ENCODE measurements around the gene FEZF1. TPM values are rescaled to one million over a fixed set of nuclear protein-coding genes. Genes with fewer than 3 reads are reported as not detected.
"Not testable (repeated sequence)": the region's sequence is repeated elsewhere in the genome, so short reads cannot be mapped to it uniquely, and the experiment has no call there.

FEZF1 gene
- total RNA-seq, 1 experiment from 2014 or later: not detected

DNA sequence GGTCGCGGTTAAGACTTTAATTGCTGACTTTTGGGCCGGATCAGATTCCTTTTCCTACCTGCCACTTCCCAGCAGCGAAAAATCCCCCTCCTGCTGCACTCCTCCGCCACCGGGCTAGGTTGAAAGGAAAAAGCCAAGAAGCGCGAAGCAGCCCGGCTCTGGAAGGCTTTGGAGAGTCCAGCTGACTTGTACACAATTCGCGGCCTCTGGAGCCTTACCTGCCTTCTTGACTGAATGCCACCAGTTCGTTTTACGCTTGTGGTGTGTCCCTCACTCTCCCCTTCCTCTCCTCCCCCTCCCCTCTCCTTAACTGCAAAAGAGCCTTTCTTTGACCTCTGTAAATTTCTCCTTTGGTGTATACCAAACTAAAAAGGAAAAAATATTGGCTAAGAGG, 2.7 kb upstream of the FEZF1 start:
- DNase-seq (ENCODE audit: low read depth): no peak

DNA sequence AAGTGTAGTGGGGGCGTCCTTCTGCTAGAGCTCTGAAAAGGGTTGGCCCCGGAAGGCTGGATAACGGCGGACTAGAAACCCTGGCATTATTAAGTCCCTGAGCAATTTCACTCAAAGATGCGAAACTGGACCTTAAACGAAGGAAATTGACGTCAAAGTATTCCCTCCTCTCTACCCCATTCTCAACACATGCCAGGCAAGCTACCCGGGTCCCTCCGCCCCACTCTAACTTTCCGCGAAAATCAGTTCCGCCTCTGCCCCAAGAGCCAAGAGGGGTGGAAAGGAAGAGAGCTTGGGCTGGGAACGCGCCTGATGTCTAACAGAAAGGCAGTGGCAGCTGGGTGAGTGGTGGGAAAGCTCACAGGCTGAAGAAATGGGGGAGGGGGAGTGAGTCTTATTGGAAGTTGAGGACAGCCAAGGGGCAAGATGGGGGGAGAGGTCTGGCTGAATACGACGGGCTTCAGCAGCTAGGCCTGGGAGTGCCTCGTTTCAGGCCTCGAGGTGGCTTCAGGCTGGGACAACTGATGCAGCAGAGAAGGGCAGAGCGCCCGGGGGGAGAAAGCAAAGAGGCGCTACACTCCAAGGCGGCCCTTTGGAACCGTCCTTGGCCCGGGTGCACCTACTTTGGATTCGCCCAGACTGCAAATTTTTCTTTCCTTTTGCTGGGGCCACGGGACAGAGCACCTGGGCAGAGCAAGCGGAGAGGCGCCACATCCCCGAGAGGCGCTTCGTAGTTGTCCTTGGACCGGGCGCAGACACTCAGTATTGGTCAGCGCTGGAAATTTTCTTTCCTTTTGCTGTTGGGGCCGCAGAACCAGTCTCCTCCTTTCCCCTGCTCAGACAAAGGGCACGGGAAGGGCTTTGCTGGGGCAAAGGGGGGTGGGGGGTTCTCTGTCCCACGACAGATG, 2.0 kb upstream of the FEZF1 start:
- no peak for DNase-seq (ENCODE audit: low read depth)

DNA sequence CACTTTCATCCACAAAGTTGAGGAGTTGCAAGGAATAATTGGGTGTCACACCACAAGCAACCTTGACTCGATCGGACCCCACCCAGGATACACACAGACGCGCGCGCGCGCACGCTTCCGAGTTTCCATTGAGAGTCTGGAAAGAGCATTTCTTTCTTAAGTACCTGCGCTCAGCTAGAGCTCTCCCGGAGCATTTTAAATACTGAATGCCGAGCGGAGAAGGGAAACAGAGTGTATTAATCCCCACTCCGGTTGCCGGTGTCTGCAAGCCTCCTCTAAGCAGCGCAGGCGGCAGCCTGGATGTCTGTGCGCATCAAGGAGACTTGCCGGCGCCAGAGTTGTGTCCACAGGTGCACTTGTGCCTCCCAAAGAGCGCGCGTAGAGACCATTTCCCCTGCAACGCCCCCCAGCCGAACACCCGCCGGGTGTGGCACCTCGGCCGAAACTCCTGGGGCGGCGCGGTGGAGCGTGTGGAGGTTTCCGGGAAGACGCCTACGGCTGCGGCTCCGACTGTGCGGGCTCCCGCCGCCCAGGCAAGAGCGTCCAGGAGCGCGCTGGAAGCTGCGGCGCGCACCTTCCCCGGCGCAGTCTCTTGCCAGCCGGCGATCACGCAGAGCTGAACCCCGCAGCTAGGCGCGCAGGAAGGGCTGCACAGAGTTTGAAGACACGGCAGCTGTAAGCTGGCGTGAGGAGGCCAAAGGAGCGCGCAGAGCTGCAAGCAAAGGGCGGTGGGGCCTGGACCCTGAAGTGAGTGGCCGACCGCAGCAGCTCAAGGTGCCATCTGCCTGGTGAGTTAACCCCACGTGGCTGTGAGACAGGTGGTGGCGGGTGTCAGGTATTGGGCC, 1.1 kb upstream of the FEZF1 start:
- no peak for DNase-seq (ENCODE audit: low read depth)

DNA sequence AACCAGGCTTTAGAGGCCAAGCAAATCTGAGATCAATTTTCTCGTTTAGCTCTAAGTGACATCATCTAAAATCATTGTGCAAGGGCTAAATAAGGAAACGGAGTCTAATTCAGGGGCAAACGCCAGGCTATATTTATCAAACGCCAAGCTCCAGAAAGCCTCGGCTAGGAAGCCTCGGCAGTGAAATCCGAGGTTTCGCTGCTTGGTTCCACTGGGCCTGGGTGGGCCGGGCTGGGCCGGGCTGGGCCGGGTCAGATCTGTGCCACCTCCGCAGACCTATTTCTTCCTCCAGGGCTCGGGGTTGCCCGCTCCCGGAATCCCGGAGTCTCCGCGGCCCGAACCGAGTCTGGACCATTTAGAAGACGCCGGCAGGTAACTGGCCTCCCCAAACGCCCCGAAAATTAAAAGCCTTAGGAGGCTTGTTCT, 459 bp upstream of the FEZF1 start:
- no peak for DNase-seq (ENCODE audit: low read depth)

DNA sequence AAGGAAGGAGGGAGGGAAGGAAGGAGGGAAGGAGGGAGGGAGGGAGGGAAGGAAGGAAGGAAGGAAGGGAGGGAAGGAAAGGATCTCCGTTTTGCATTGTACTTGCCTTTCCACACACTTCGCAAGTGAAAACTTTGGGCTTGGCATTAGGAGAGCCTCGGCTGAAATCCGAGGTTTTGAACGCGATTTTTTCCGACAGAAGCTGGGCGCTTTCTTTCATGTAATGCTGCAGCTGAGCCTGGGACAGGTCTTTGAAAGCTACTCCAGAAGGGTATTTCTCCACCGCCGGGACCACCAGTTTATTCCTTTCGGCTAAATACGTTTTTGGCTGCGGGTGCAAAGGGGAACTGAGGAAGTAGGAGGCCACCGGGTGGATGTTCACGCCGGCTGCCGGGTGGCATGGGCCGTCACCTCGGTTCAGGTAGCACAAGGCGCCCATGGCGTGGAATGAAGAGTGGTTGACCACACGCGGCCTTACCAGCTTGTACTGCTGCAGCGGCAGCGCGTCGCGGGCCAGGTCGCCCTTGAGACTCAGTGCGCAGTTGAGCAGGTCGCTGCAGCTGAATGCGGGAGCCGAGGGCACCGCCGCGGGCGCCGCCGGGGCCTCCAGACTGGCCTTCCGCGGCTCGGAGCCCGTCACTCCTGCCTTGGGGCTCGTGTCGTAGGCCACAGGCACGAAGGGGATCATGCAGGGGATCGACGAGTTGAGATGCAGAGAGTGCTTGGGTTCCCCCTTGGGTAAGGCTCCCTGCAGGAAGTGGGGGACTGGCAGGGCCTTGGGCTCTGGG, 825 bp downstream of the FEZF1 start:
- DNase-seq (ENCODE audit: low read depth): no peak

DNA sequence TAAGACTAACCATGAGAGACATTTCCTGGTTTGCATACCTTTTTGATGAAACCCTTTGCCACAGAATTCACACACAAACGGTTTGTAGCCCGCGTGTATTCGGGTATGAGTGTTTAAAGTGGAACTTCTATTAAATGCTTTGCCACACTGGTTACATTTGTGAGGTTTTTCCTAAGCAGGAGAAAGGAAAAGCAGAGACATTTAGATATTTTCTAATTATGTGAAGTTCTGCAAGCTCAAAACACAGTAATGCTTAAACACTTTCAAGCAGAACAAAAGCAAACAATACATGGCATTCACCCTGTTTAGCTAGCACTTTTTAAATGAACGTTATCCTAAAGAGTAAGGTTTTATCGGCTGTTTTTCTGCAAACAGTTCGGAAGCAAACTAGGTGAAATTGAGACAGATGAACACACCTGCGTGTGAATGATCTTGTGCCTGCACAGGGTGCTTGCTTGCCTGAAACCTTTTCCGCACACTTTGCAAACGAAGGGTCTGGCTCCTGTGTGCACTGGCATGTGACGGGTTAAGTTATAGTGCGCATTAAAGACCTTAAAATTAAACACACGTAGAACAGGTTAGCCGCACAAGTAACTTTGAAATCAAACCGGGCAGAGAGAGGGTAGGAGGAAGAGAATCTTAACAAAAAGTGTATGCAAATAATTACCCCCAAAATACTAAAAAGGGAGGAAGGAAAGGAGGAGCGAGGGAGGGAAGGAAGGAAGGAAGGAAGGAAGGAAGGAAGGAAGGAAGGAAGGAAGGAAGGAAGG, 1.6 kb downstream of the FEZF1 start:
- no peak for DNase-seq (ENCODE audit: low read depth)

DNA sequence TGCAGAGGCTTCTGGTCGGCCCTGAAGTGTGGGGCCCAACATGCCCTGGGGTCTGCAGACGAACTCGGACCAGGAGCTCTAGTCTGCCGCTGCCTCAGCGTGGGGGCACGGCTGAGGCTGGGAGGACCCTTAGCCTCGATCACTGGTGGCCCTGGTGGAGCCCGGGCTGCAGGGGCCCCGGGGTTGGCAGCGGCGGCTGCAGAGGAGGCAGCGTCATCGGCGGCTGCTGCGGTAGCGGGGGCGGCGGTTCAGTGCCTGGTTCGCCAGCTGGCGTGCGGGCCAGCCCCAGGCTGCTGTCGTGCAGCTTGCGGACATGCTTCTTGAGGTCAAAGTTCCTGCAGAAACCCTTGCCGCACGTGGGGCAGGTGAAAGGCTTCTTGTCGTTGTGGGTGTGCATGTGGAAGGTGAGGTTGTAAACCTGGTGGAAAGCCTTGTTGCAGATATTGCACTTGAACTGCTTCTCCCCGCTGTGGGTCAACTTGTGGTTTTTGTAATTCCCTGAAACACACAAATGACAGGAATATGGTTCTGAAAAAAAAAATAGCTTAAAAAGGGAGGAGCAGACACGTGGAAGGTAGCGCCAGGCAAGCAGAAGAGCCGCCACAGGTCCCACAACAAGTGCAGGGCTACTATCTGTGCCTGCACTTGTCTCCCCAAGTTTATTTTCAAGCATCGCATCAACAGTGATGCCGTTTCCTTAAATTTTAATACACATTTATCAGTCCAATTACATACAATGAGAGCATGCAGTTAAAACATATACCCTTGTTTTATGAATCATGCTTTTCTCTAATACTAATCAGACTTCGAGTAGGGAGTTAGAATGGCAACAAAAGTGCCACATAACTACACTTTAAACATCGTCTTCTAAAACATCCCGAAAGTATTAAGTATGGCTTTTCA, 2.4 kb downstream of the FEZF1 start:
- no peak for DNase-seq (ENCODE audit: low read depth)

DNA sequence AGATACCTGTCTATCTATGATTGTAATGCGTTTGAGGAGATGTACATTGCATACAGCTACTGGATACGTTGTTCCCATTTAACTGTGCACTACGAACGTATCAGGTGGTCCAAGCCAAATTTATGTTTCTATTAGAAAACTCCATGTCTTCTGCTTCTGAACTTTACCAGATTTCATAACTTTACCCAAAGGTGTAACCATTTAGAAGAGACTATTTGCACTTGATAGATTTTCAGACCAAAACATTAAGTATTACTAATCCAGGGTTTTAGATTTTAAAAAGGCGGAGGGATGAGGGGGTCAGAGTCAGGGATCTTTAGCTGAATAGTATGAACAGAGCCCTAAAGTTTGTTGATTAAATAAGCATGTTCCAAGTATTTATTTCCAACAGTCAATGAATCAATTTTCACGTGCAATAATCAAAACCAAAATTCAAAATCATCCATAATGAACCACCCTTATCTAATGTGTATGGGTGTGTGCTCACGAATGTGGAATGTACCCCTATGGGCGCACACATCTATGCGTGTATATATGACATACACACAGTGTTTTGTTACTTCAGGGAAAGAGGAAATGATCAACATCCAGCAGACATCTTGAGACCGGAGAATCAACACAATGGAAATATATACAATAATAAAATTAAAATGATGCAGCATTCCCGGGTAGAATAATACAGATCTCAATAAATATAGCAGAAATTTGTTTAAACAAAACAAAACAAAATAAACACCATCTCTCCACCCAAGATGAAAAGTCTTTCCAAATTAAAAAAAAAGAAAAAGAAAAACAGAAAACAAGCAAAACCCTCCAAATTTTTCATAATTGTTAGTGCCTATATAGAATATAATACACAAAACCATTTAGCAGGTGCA, 3.4 kb downstream of the FEZF1 start:
- DNase-seq (ENCODE audit: low read depth): no peak

DNA sequence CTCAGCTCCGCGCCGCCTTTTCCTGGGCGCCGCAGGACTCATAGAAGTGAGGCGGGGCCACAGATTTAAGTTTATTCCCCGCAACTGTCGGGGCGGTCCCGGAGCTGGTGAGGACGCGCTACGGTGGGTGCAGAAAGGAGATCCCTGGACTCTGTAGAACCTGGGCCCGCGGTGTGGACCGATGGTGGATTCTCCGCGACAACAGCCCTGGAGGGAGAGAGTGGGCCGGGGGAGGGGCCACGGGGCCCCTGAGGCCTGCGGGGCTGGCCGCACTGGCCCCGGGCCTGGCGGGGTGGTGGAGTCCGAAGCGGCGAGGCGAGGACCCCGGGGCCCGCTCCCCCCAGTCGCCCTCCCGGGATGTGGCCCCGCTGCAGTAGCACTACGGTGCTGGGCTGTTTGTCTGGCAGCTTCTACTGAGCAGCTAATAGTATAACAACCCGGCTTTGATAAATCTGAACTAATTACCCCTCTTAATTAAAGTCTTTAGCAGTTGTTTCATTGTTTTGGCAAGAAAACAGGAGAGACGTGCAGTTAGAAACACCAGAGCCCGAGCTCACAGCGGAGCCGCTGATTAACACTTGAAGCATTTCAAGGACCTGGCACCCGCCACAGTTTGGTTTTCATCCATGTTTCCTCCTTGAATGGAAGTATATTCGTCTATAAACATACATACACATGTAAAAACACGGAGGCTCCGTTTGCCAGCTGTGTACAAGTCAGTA, 4.2 kb downstream of the FEZF1 start:
- no peak for DNase-seq (ENCODE audit: low read depth)

DNA sequence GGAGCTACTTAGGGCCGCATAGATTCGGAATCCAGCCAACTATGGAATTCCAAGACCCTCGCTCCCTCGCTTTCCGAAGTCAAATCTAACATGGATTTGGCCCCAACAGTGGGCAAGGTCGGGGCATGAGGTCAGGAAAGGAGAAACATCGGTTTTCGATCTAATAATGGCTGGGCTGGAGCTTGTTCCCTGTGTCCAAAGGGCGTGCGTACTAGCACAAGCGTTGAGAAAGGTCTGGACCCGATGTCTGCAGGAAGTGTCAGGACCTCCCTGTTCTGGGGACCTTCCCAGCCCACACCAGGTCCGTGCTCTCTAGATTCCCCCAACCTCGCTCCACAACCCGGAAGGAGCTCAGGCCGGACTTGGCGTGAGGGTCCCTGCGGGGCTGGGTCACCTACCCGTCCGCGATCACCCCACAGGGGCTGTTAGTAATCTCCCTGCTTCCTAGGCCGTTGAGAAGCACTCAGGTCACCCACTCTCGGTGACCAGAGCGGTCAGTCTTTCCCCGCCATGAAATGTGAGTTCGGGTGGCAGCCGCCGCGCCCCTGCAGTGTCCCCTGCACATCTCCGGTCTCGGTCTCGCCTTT, 4.8 kb downstream of the FEZF1 start:
- DNase-seq (ENCODE audit: low read depth): no peak

DNA sequence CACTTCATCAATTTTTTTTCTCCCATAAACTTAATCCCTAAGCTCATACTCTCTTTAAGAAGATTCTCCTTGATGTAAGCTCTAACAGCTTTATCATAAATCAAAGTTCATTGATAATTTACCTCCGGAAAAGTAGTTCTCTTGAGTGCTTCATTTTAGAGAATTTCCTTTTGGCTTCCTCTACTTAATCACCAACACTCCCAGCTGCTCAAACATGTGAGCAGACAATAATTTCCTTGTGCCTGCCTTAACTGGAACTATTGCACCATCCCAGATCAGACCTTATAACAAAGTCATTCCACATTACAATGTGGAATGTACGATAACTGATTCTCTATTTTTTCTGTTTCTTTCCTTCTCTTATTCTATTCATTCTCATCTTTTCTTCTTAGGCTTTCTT, 5.9 kb downstream of the FEZF1 start:
- DNase-seq (ENCODE audit: low read depth): no peak

DNA sequence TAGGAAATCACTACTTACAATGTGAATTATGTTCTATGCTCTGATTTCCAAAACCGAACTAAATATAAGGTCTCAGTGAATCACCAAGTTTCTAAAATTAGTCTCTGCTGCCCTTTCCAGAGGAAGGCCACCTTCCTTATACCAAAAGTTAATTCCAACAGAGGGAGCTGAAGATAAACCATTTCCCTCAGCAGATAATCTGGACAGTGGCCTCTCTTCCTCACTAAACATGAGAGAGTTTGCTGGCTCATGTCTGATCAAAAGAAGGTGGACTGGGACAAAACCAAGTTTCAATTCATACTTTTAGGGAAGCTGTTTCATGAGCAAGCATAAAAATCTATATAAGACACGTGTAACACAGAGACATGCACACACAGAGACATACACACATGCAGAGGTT, 6.4 kb downstream of the FEZF1 start:
- DNase-seq (ENCODE audit: low read depth): no peak

DNA sequence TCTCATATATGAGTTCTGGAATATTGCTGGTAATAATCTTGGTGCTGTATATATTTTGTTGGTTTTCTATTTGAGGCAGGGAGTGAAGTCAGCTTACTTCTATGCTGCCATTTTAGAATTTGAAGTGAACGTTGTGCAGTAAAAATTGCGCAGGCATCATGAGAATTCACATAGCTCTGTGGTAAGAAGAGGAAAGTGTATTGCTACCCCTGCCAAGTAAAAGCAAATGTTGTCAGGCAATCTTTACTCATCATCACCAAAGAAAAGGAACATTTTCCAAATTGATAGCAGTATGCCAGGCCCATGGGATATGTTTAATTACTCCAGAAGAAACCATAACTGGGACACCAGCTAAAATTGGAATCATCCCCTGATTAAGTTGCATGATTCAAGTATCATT, 13.4 kb downstream of the FEZF1 start:
- DNase-seq (ENCODE audit: low read depth): no peak

DNA sequence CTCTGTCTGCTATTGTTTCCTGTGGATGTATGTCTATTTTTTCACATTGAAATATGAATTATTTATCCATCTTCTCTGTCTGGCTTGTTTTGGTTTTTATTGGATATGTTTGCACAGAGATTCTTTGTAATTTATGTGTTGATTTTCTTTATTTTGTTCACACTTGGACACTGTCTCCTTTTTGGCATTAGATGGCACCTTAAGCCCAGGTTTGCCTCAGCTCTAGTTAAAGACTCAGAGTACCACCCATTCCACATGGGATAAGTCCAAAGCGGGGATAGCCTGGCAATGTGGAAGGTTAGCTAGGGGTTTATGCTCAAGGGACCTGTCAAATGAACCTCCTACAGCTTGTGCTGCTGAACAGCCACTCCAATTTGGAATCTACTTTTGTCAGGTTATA, 14.1 kb downstream of the FEZF1 start:
- no peak for DNase-seq (ENCODE audit: low read depth)

DNA sequence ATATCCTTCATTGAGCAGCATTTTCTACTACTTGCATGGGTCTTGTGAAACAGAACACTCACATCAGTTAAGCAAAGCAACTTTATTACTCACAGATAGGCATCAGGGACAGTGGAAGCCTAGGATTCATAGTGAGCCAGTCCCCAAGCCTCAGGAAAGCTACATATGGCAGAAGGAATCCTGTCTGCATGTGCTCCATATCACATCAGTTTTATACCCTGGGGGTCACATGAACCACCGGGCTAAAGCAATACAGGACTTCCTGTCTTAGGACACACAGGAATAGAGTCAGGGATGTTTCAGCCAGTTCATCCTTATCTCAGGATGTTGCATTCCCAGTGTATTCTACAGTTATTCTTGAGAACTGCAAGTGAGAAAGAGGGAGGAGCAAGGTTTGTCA, 15.1 kb downstream of the FEZF1 start:
- DNase-seq (ENCODE audit: low read depth): no peak

DNA sequence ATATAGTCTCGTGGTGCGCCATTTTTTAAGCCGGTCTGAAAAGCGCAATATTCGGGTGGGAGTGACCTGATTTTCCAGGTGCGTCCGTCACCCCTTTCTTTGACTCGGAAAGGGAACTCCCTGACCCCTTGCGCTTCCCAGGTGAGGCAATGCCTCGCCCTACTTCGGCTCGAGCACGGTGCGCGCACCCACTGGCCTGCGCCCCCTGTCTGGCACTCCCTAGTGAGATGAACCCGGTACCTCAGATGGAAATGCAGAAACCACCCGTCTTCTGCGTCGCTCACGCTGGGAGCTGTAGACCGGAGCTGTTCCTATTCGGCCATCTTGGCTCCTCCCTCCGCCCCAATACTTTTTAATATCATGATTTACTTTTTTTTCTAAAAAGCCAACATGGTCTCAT, 19.9 kb downstream of the FEZF1 start:
- not testable (repeated sequence) for DNase-seq (ENCODE audit: low read depth)

DNA sequence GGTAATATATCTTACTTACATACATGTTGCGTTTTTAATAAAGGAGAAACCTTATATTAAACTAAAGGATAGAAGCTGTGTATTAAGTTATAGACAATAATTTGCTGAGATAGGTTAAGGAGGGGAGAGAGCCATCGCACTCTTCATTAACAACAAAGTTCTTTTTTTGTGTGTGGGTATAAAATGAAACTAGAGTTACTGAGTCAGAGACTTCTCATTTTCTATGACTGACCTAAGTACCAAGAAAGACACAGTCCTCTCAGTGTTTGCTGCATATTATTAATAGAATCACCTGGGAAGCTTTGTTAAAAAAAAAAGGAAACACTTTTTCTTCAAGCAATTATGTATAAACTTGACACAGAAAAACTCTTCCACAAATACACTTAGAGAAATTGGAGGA, 31.4 kb downstream of the FEZF1 start:
- no peak for DNase-seq (ENCODE audit: low read depth)

DNA sequence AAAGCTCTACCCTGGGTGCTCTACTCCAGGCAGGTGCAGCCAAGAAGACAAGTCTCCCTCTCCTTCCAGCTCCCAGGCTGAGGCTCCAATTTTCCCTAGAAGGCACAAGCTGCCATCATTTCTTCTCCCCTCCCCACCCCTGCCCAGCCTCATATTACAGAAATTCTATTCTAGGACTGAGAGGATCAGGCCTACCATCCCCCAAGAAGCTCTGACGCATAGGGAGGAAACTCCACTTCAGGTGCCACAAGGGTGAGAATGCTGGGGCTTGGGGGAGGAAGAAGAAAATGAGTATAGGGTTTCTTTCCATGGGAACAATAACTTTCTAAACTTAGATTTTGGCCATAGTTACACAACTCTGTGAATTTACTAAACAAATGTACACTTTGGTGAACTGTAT, 35.3 kb downstream of the FEZF1 start:
- DNase-seq (ENCODE audit: low read depth): no peak
